AG09319 (cell line): ENCODE results near the gene SENP7.
"Not testable (repeated sequence)": the region's sequence is repeated elsewhere in the genome, so short reads cannot be mapped to it uniquely, and the experiment has no call there.

Experiments used
- DNase-seq: peaks from one replicate; pipeline ENCODE4 v3.0.0-alpha.2; 2010; ENCODE audit warnings: low read depth; ENCODE audit errors: extremely low read depth
- TF ChIP-seq, protein P1 (sequence below): IDR thresholded peaks from 2 replicates; pipeline ENCODE4 v1.5.1; 2011; ENCODE audit warnings: low read depth, mild to moderate bottlenecking, inconsistent platforms, low read length, moderate library complexity

SENP7 gene

GRCh38 chr3:101464235-101464634, 48.8 kb downstream of the SENP7 start:
- DNase-seq = no peak
- TF ChIP-seq, protein P1, sequence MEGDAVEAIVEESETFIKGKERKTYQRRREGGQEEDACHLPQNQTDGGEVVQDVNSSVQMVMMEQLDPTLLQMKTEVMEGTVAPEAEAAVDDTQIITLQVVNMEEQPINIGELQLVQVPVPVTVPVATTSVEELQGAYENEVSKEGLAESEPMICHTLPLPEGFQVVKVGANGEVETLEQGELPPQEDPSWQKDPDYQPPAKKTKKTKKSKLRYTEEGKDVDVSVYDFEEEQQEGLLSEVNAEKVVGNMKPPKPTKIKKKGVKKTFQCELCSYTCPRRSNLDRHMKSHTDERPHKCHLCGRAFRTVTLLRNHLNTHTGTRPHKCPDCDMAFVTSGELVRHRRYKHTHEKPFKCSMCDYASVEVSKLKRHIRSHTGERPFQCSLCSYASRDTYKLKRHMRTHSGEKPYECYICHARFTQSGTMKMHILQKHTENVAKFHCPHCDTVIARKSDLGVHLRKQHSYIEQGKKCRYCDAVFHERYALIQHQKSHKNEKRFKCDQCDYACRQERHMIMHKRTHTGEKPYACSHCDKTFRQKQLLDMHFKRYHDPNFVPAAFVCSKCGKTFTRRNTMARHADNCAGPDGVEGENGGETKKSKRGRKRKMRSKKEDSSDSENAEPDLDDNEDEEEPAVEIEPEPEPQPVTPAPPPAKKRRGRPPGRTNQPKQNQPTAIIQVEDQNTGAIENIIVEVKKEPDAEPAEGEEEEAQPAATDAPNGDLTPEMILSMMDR = no peak

- no peak for DNase-seq
- TF ChIP-seq, protein P1 = no peak
Measured at GRCh38 chr3:101461451-101461850, 51.6 kb downstream of the SENP7 start.

GRCh38 chr3:101458387-101458786, 54.6 kb downstream of the SENP7 start:
- TF ChIP-seq, protein P1 = no peak
- no peak for DNase-seq

- no peak for DNase-seq
- TF ChIP-seq, protein P1 = no peak
Measured at GRCh38 chr3:101454629-101455028, 58.4 kb downstream of the SENP7 start.

DNA sequence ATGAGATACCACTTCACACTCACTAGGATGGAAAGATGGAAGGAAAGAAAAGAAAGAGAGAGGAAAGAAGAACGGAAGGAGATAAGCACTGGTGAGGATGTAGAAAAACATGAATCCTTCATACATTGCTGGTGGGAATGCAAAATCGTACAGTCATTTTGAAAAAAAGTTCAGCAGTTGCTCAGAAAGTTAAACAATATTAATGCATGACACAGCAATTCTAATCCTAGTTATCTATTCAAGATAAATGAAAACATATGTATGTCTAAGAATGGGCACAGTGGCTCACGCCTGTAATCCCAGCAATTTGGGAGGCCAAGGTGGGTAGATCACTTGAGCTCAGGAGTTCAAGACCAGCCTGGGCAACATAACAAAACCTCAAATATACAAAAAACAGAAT, 59.1 kb downstream of the SENP7 start:
- TF ChIP-seq, protein P1 = no peak
- DNase-seq = no peak

DNA sequence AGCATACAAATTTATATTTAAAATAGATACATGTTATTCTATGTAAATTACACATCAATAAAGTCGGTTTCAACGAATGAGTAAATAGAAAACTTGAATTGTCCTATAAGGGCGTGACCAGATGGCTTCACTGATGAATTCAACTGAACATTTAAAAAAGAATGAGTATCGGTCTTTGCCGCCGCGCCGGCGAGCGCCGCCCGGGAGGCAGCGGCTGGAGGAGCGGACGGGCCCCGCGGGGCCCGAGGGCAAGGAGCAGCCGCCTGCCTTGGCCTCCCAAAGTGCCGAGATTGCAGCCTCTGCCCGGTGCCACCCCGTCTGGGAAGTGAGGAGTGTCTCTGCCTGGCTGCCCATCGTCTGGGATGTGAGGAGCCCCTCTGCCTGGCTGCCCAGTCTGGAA, 74.4 kb downstream of the SENP7 start:
- not testable (repeated sequence) for DNase-seq

GRCh38 chr3:101433652-101434051, 79.4 kb downstream of the SENP7 start:
- no peak for DNase-seq
- TF ChIP-seq, protein P1 = no peak

DNA sequence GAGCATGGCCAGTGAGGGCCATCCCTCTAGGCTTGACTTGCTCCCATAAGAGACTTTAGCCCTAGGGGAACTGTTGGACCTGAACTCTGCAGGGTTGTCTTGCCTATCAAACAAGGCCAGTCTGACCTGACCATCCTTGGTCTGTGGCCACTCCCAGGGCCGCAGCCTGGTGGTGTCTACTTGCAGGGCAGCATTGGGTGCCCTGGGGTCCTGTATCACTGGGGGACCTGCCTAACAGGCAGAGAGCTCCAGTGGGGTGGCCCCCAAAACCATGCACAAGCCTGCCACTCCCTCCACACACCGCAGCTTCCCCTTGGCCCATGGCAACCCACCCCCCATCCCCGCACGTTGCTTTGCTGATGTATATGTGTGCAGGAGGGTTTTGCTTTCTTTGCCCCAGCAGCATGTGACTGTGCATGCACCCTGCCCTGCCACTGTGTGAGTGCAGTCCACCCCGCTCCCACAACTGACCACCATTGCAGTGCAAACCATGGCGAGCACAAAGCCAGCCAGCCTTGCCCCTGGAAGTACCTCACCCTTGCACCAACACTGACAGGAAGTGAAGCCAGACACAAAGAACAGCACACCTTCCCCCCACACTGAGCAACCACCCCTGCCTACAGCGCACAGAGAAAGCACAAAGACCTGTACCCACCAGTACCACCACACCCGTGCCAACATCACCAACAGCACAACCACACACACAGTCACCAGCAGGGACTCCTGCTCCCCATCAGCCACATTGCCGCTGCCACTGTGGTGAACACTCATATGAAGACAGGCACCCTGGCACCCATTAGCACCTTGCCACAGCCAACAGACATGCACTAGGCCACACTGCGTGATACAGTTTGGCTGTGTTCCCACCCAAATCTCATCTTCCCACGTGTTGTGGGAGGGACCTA, 88.8 kb downstream of the SENP7 start:
- no peak for DNase-seq
- TF ChIP-seq, protein P1 = no peak
